Endothelial cell of umbilical vein (primary cell): ENCODE data around the gene PHF1. TPM values are rescaled to one million over a fixed set of nuclear protein-coding genes. Genes with fewer than 3 reads are reported as not detected.

ENCODE experiments used
- BruUV-seq: library from RNA; stranded (reverse); fragments of 400-500 nt; replicated peaks from 2 replicates; lab custom pipeline; 2021; lab: Mats Ljungman, UMichigan
- CTCF ChIA-PET: fragments of 300-600, 350-600 bp; sonication (Branson Sonifier 250); formaldehyde crosslinking; loops from one replicate; lab custom pipeline; 2021; ENCODE audit warnings: antibody characterized with exemption, inconsistent platforms; lab: Charles Lee
- POLR2A ChIA-PET: fragments of 300-600, 350-600 bp; sonication (Branson Sonifier 250); formaldehyde crosslinking; loops from one replicate; lab custom pipeline; 2021; ENCODE audit warnings: antibody characterized with exemption, inconsistent platforms; lab: Charles Lee
- DNase-seq: peaks from one replicate; pipeline ENCODE4 v3.0.0-alpha.2; 2011; ENCODE audit warnings: low read depth, low spot score
- FAIRE-seq: peaks from 2 replicates; lab custom pipeline; 2011; peaks lifted over from hg19 to GRCh38; lab: Jason Lieb, UNC
- H2AFZ ChIP-seq: 2 replicates; pipeline ENCODE4 v1.6.0; 2012; ENCODE audit warnings: low read depth, low read length, control low read depth, inconsistent platforms
- H3K27ac ChIP-seq: 2 replicates; pipeline ENCODE4 v1.5.1; 2011; ENCODE audit warnings: low read depth, mild to moderate bottlenecking, control low read depth, low read length, moderate library complexity; ENCODE audit not compliant: insufficient read depth
- H3K27me3 ChIP-seq, 2 experiments: 2 replicates each; pipeline versions ENCODE4 v1.6.0 to v1.6.1; 2011; ENCODE audit warnings: low read length in 2 of 2, mixed read lengths in 1 of 2; ENCODE audit not compliant: control insufficient read depth in 2 of 2, insufficient read depth in 2 of 2
- H3K36me3 ChIP-seq, 2 experiments: 2 replicates in 1 of 2; 3 replicates in 1 of 2; pipeline ENCODE4 v1.5.1; 2011; ENCODE audit warnings: low read length in 2 of 2, mild to moderate bottlenecking in 1 of 2, moderate library complexity in 1 of 2; ENCODE audit not compliant: control insufficient read depth in 2 of 2, insufficient read depth in 2 of 2; ENCODE audit errors: extremely low read depth in 1 of 2
- H3K4me1 ChIP-seq: 3 replicates; pipeline ENCODE4 v1.5.1; 2011; ENCODE audit warnings: mild to moderate bottlenecking, low read length; ENCODE audit not compliant: control insufficient read depth, insufficient read depth; ENCODE audit errors: extremely low read depth
- H3K4me2 ChIP-seq: 2 replicates; pipeline ENCODE4 v1.6.1; 2011; ENCODE audit warnings: low read length, control low read depth, mixed read lengths; ENCODE audit not compliant: insufficient read depth
- H3K4me3 ChIP-seq, 3 experiments: fragments of 200-600 bp in 1 of 3; sonication (generic), shearing (Covaris generic) in 1 of 3; replicated peaks in 1 of 3; 2 replicates each; pipeline ENCODE4 v1.5.1; 2011 to 2016; ENCODE audit warnings: control low read depth in 3 of 3, low read length in 3 of 3, mild to moderate bottlenecking in 2 of 3, inconsistent platforms in 1 of 3, low read depth in 1 of 3, moderate library complexity in 1 of 3; ENCODE audit not compliant: insufficient read depth in 1 of 3
- H3K79me2 ChIP-seq: 2 replicates; pipeline ENCODE4 v1.6.0; 2012; ENCODE audit warnings: low read length, inconsistent platforms; ENCODE audit not compliant: control insufficient read depth, insufficient read depth
- H3K9ac ChIP-seq: replicated peaks from 2 replicates; pipeline ENCODE3; 2011; ENCODE audit warnings: low read length, control low read depth; ENCODE audit not compliant: insufficient read depth; ENCODE audit errors: extremely low read depth
- H3K9me1 ChIP-seq: replicated peaks from 3 replicates; pipeline ENCODE4 v1.6.0; 2011; ENCODE audit warnings: mild to moderate bottlenecking, low read length; ENCODE audit not compliant: control insufficient read depth, insufficient read depth; ENCODE audit errors: extremely low read depth
- H3K9me3 ChIP-seq: replicated peaks from 2 replicates; pipeline ENCODE4 v1.5.1; 2012; ENCODE audit warnings: low read length, inconsistent platforms; ENCODE audit not compliant: control insufficient read depth, insufficient read depth
- H4K20me1 ChIP-seq: replicated peaks from 2 replicates; pipeline ENCODE3; 2011; ENCODE audit warnings: mild to moderate bottlenecking, low read length; ENCODE audit not compliant: control insufficient read depth, insufficient read depth; ENCODE audit errors: extremely low read depth
- CTCF ChIP-seq, 2 donors: IDR thresholded peaks; 1 replicate in 1 of 2; 2 replicates in 1 of 2; pipeline ENCODE4 v1.5.1; 2011; ENCODE audit warnings: low read length in 2 of 2, mild to moderate bottlenecking in 2 of 2, moderate library complexity in 2 of 2, control low read depth in 1 of 2, inconsistent platforms in 1 of 2, low read depth in 1 of 2; ENCODE audit not compliant: insufficient read depth in 1 of 2; ENCODE audit errors: extremely low read depth in 1 of 2
- EZH2 ChIP-seq: IDR thresholded peaks from 2 replicates; pipeline ENCODE4 v1.6.1; 2012; ENCODE audit warnings: borderline replicate concordance, low read depth, mild to moderate bottlenecking, moderate library complexity, low read length, inconsistent platforms; ENCODE audit not compliant: severe bottlenecking
- FOS ChIP-seq: IDR thresholded peaks from 2 replicates; pipeline ENCODE4 v1.6.1; 2011; ENCODE audit warnings: mild to moderate bottlenecking, low read length, moderate library complexity, borderline replicate concordance; ENCODE audit not compliant: insufficient read depth
- GATA2 ChIP-seq: IDR thresholded peaks from 2 replicates; pipeline ENCODE4 v1.7.0; 2011; ENCODE audit warnings: low read depth, mild to moderate bottlenecking, moderate library complexity, mixed read lengths, low read length; ENCODE audit not compliant: insufficient read length, insufficient read depth
- JUN ChIP-seq: IDR thresholded peaks from 2 replicates; pipeline ENCODE4 v1.6.1; 2011; ENCODE audit warnings: borderline replicate concordance, low read depth; ENCODE audit not compliant: insufficient read length, insufficient read depth
- MYC ChIP-seq: IDR thresholded peaks from one replicate; pipeline ENCODE4 v1.6.1; 2011; ENCODE audit warnings: mild to moderate bottlenecking, low read depth, low read length
- POLR2A ChIP-seq: IDR thresholded peaks from 2 replicates; pipeline ENCODE4 v1.6.1; 2012; ENCODE audit warnings: low read depth, mild to moderate bottlenecking, control low read depth, low read length
- POLR2AphosphoS5 ChIP-seq: IDR thresholded peaks from 2 replicates; pipeline ENCODE4 v1.6.1; 2012; ENCODE audit warnings: low read depth, mild to moderate bottlenecking, control low read depth, low read length, moderate library complexity; ENCODE audit not compliant: insufficient read depth
- dilution Hi-C: fragments of 300-500 bp; cut with MboI; formaldehyde crosslinking; loops from one replicate; pipeline ENCODE4 v1.15.0; 2019; ENCODE audit warnings: low sequenced_read_pairs; ENCODE audit not compliant: extremely low pct_ligation_motif_present
- intact Hi-C: fragments of 100-400 bp; cut with micrococcal nuclease; formaldehyde crosslinking; loops from one replicate; pipeline ENCODE4 v1.10.0; 2022
- polyA plus RNA-seq, 4 experiments: library from polyadenylated mRNA; depleted of rRNA in 3 of 4; stranded (reverse) in 3 of 4; unstranded in 1 of 4; fragments of >200 nt; gene quantifications; 2 replicates each; pipeline versions ENCODE4 v1.2.1 to v1.2.3, GENCODE V29; 2011 to 2012; ENCODE audit warnings: missing spikeins in 1 of 4
- total RNA-seq: library from RNA; stranded (reverse); gene quantifications from 2 replicates; pipeline ENCODE4 v1.2.3, GENCODE V29; 2021
- TF ChIP-seq, protein P1 (sequence below): IDR thresholded peaks from 2 replicates; pipeline ENCODE4 v1.6.1; 2011; ENCODE audit not compliant: insufficient read depth, insufficient read length

The PHF1 gene
- total and polyA plus RNA-seq, 2 donors (not counting 3 experiments of a cell fraction or from before 2014, with no cell fraction given): 32.5 to 53.1 TPM

- H3K4me1 ChIP-seq: peaks cover 26% of the 10 kb centered on the region
- H3K9me1 ChIP-seq: no peaks in the 10 kb centered on the region
- intact Hi-C loops: loop anchor here (1.0 to 5.0 kb wide), 5 partner anchors 18 to 100 kb away; partner anchors contain the start of gene ZBTB9
- FAIRE-seq (peak; percentile 55), DNase-seq (peak; percentile 28)
- TF ChIP-seq, protein P1, sequence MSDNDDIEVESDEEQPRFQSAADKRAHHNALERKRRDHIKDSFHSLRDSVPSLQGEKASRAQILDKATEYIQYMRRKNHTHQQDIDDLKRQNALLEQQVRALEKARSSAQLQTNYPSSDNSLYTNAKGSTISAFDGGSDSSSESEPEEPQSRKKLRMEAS: no peak
- H3K79me2 ChIP-seq: peaks cover 51% of the 10 kb centered on the region
- H3K4me2 ChIP-seq: peak overlapping the region; percentile 64
- H3K9ac ChIP-seq: peak overlapping the region; percentile 55
- peak overlapping the region; percentile 73 to 85 (median 84) for H3K4me3 ChIP-seq
- H3K36me3 ChIP-seq: peaks cover 0 to 2% of the 10 kb centered on the region in 2 experiments
- ChIA-PET POLR2A (no interaction called here), CTCF (interaction anchor here (2.0 kb wide), 1 partner anchor 15 kb away, joined by 7 read pairs; no protein-coding TSS in a partner anchor)
- no peaks in the 10 kb centered on the region for H3K9me3 ChIP-seq
- no peaks in the 10 kb centered on the region for H3K27me3 ChIP-seq
- BruUV-seq: TSS peak; percentile 71
- dilution Hi-C loops: no loop called here
- H4K20me1 ChIP-seq: no peaks in the 10 kb centered on the region
- H2AFZ ChIP-seq: peak overlapping the region; percentile 82
- H3K27ac ChIP-seq: peak overlapping the region; percentile 46
These were observed 18.8 kb upstream of the PHF1 start for GRCh38 chr6:33391922-33392594.

GRCh38 chr6:33392595-33392948 lies 18.2 kb upstream of the PHF1 start:
- FAIRE-seq: no peak

More at GRCh38 chr6:33392595-33392948, 18.2 kb upstream of the PHF1 start:
- H3K4me1 ChIP-seq: peaks cover 26% of the 10 kb centered on the region
- H3K36me3 ChIP-seq: peaks cover 0 to 2% of the 10 kb centered on the region in 2 experiments
- H3K27ac ChIP-seq: peak overlapping the region; percentile 46
- TF ChIP-seq POLR2A (no peak), EZH2 (no peak), POLR2AphosphoS5 (no peak), MYC (no peak), GATA2 (no peak), JUN (no peak), FOS (no peak), CTCF (IDR thresholded peaks at IDR 0.05; ENCODE audit: extremely low read depth in 1 of 2, insufficient read depth in 1 of 2, low read depth in 1 of 2, low read length in 2 of 2) (no peak)
- TF ChIP-seq, protein P1: no peak
- peak overlapping the region; percentile 73 to 85 (median 84) for H3K4me3 ChIP-seq
- BruUV-seq: no TSS peak
- no peaks in the 10 kb centered on the region for H3K9me1 ChIP-seq
- H3K27me3 ChIP-seq: no peaks in the 10 kb centered on the region
- H3K79me2 ChIP-seq: peaks cover 55% of the 10 kb centered on the region
- H4K20me1 ChIP-seq: no peaks in the 10 kb centered on the region
- ChIA-PET CTCF (interaction anchor here (2.0 kb wide), 1 partner anchor 14 kb away, joined by 7 read pairs; no protein-coding TSS in a partner anchor), POLR2A (no interaction called here)
- no peaks in the 10 kb centered on the region for H3K9me3 ChIP-seq
- peak overlapping the region; percentile 82 for H2AFZ ChIP-seq
- peak overlapping the region; percentile 64 for H3K4me2 ChIP-seq
- DNase-seq: no peak
- peak overlapping the region; percentile 55 for H3K9ac ChIP-seq
- dilution Hi-C loops: no loop called here
- intact Hi-C loops: loop anchor here (5.0 kb wide), 1 partner anchor 100 kb away; no protein-coding TSS in a partner anchor
